HG03139 (cell line): ENCODE results near the gene SORBS1.

Experiments used
- ATAC-seq: cut with Tn5 transposase; IDR thresholded peaks from one replicate; pipeline ENCODE4 v1.9.1; 2021; ENCODE audit not compliant: unreplicated experiment

Gene SORBS1

GRCh38 chr10:95330966-95331453 is 230.2 kb downstream of the SORBS1 start:
- no peak for ATAC-seq

GRCh38 chr10:95329296-95329695 is 231.9 kb downstream of the SORBS1 start:
- no peak for ATAC-seq

GRCh38 chr10:95328013-95328412 is 233.2 kb downstream of the SORBS1 start:
- ATAC-seq = no peak

GRCh38 chr10:95327367-95327766 is 233.8 kb downstream of the SORBS1 start:
- ATAC-seq = no peak

- ATAC-seq = no peak
Observed at GRCh38 chr10:95326396-95326795, 234.8 kb downstream of the SORBS1 start.

GRCh38 chr10:95325863-95326262 is 235.3 kb downstream of the SORBS1 start:
- no peak for ATAC-seq

GRCh38 chr10:95324436-95325268 is 236.5 kb downstream of the SORBS1 start:
- no peak for ATAC-seq

GRCh38 chr10:95321554-95322301 is 239.4 kb downstream of the SORBS1 start:
- ATAC-seq = no peak

GRCh38 chr10:95319239-95319638 is 241.9 kb downstream of the SORBS1 start:
- no peak for ATAC-seq

- ATAC-seq = no peak
Observed at GRCh38 chr10:95315509-95315908, 245.7 kb downstream of the SORBS1 start.

GRCh38 chr10:95314192-95314918 is 246.8 kb downstream of the SORBS1 start:
- ATAC-seq = no peak

GRCh38 chr10:95312986-95313495 is 248.1 kb downstream of the SORBS1 start:
- no peak for ATAC-seq

- ATAC-seq = no peak
Observed at GRCh38 chr10:95312257-95312656, 248.9 kb downstream of the SORBS1 start.

- no peak for ATAC-seq
Observed at GRCh38 chr10:95309958-95310357, 251.2 kb downstream of the SORBS1 start.

GRCh38 chr10:95308389-95309302 is 252.5 kb downstream of the SORBS1 start:
- ATAC-seq = no peak

GRCh38 chr10:95306851-95307250 is 254.3 kb downstream of the SORBS1 start:
- no peak for ATAC-seq

GRCh38 chr10:95306318-95306650 is 254.9 kb downstream of the SORBS1 start:
- ATAC-seq = no peak

GRCh38 chr10:95305606-95306317 is 255.4 kb downstream of the SORBS1 start:
- ATAC-seq = no peak

- ATAC-seq = no peak
Observed at GRCh38 chr10:95304976-95305375, 256.2 kb downstream of the SORBS1 start.

GRCh38 chr10:95304463-95304862 is 256.7 kb downstream of the SORBS1 start:
- ATAC-seq = no peak
